Fibroblast of peridontal ligament (primary cell): Measurements from ENCODE around the gene CHN1.

Source experiments
- DNase-seq: peaks from one replicate; pipeline ENCODE4 v3.0.0-alpha.2; 2010; ENCODE audit errors: extremely low read depth

Gene CHN1

DNA sequence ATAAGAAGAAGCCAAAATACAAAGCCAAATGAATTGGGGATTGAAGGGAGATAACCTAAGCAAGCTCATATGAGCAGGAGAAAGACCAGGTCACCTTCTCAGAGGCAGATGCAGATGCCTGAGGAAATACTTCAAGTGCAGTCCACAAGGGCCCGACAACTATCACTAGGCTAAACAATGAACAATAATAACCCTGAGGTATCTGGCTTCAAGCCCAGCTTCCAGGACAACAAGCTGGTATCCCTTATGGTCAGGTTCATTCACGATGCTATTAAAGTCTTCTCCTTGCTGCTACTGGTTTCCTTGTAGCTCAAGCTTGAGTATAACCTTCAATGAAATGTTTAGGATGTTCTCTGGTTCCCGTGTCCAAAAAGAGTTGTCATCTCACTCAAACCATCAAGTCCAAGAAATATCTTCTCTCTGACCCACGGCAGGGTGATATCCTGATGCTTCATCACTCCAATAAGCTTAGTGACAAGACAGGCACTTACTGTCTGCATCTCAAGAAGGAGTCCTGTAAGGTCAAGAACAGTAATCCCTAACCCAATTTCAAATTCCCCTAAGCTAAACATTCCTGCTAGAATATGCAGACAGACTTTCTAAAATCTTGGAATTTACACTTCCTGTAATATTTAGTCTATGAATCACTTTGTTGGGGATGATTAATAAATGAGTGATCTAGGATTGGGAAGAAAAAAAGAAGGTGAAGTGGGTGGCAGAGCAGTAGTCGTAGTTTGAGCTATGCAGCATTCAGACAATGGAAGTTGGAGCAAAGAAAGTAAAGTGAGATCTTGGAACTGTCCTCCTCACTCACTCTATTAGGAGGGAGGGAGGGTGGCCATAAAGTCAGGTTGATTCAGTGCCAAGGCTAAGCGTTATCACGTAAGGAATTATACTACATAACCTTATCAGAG is 33.1 kb downstream of the CHN1 start:
- peak; percentile 33 for DNase-seq

DNA sequence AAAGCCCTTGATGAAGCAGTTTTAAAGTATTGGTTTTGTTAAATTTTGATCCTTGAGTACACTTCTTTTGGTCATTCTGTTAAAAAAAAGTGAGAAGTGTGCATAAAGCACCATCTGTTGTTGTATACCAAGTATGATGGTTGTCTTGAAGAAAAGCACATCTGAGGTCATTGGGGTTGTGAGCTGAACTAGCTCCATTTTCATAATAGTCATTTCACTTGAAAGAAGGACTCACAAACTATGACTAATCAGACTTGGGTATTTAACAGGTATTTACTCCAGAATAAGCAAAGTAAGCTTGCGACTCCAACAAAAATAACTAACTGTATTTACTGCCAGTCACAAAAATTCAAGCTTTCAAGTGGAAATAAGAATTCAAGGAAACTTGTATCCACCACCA is 35.1 kb downstream of the CHN1 start:
- DNase-seq: no peak

DNA sequence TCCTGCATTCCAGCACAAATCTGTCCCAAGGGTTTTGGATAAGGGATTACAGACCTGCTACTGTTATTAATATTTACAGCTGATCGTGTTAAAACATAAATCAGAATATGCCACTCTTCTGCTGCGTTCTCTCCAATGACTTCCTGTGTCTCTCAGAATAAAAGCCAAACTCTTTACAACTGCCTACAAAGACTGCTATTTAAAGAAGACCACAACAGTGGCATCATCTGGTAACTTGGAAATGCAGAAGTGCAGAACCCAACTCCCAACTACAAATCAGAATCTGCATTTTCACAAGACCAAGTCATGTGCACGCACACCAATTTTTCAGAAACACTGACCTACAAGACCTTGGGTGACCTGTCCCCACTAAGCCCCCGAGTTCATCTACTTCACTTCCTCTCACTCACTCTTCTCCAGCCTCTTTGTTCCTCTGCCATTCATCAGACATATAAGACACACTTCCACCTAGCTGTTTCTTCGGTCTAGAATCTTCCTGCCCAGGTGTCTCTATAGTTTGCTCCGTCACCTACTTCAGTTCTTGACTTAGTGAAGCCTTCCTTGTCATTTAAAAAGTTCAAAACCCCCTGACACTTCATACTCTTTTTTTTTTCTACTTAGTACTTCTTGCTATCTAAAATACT is 36.0 kb downstream of the CHN1 start:
- DNase-seq: no peak

DNA sequence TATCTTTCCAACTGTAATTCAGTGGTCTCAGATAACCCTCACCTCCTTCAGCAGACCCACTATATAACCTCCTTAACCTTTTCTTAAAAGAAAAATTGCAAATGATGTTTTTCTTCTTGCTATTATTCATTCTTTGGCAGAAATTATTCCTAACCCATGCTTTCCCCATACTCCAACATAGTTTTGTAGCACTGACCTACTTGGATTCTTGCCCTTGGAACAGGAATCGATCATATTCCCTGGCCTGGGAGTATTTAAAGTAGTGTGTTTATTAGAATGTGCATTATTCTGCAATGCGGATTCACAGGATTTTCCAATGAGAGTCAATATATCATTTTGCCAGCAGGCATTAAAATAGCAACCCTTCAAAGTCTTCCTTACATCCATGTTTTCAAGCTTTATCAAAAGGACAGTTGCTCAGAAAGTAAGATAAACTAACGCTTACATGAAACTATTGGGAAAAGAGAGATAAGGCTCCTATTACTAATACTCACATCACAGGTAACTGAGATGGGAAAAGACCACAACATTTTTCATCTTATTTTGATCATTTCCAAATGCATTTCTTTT is 37.4 kb downstream of the CHN1 start:
- DNase-seq: peak; percentile 72

DNA sequence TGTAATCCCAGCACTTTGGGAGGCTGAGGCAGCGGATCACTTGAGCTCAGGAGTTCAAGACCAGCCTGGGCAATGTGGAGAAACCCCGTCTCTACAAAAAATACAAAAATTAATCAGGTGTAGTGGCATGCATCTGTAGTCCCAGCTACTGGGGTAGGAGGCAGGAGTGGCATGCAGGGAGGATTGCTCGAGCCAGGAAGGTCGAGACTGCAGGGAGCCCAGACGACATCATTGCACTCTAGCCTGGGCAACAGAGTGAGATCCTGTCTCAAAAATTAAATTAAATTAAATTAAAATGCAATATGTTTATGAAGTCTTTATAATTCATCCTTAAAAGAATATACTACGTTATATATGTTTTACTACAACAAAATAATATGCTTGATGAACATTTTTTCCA is 38.1 kb downstream of the CHN1 start:
- no peak for DNase-seq

DNA sequence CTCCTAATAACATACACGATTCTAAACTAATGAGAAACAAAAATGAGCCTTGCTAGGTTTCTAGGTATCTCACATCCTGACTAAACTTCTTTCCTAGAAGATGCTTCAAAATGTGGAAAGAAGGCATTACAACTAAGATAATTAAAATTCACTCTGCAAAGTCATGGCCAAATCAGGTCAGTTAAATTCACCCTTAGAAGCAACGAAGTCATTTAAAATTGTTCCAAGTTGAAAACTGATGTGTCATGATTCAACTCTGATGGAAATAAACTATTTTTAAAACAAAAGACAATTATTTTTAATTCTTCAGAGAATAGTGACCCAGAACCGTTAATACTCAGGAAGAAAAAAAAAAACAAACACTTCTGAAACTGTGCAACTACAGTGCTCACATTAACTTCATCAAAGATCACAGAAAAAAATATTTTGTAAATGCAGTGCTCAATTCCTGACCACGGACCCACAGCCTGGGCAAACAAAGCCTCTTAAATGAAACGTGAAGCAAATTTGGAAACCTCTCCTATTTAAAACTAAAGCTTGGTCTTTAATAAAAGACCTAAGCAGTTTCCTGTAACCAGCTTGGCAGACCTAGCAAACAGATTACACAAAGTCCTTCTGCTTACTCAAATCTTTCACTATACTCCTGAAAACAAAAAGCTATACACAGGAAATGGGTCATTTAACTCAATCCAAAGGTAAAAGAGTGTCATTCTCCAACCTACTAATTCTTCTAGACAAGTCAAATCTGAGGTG is 39.0 kb downstream of the CHN1 start:
- DNase-seq: peak; percentile 57

DNA sequence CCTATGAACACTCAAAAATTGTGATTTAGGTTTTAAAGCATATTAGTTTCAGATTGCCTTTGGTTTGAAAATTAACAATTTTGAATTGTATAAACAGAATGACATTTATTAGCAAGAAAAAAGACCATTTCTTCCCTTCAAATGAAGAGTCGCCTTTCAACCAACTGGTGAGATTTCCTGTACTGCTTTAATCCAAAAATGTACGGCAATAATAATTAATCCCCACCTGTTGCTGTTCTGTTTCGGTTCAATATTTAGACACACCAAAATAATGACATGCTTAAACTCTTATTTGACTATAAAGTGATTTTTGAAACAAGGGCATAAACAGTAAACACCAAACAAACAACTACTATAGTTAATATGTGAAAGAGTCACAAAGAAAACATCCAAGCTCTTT is 39.6 kb downstream of the CHN1 start:
- DNase-seq: no peak

DNA sequence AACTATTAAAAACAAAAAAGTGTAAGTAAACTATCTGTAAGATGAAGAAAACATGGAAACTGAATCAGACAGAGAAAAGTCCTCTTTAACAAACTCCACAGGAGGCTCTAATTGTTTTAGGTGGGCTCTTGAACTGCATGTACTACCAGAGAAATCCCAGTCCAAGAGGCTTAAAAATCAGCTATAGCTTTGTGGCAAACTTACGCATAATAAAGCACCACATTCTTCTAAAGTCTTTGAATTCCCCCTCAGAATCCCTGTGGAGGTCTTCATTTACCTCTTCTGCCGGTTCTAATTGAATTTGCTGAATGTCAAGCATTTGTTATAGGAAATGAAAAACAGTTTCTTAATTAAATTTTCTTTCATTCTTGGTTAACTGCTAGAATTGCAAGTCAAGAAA is 40.8 kb downstream of the CHN1 start:
- no peak for DNase-seq

DNA sequence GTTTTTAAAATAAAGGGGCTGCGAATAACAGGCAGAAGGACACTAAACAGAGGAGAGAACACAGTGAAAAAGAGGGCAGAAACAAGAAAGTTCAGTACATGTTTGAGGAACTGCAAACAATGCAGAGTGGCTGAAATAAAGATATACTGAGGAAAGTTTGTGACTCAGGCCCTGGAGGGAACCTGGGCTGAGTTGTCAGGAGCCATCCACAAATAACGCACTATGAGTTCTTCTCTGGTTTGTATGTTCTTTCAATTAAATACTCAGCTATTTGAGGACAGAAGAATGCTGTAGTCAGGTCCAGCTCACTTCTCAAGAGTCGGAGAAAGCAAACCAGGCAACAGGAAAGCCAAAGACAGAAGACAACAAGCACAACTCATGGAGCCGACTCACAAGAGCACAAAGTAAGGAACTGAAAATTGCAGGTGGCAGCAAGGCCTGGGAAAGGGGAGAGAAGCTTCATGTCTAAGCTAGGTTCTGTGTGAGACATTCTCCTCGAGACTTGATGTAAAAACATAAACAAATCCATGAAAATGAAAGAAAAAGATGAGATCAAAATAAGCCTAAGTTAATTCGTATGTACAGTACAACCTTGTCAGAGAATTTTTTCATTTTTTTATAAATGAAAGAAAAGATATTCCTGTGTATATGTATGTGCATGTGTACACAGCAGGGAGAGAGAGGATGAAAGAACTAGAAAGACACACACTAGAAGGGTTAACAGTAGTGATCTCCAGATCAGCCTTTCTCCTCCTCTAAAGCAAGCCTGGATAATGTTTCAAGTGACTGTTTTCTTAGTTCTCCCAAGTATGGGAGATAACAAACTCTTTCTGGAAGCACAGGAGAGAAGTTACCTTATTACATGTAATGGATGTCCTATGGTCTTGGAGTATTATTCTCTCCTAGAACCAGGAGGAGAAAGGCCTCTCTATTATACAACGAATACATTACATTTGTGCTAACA is 41.5 kb downstream of the CHN1 start:
- DNase-seq: no peak

DNA sequence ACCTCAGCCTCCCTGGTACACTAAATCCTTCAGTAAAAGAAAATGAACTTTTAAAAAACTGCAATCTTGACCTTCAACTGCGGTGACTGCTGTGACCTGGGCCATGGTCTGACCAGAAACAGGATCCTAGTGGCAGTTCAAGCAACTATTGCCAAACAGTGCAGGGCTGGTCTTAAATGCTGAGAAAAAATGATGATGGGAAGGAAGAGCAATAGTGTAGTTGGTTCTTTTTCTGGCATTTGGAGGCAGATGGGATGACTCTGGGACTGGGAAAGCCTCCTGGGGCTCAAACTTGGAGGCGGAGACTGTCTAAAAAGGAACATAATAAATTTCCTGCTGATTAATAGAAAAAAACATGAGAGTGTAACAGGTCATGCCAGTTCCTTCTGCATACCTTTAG is 45.4 kb downstream of the CHN1 start:
- DNase-seq: no peak

DNA sequence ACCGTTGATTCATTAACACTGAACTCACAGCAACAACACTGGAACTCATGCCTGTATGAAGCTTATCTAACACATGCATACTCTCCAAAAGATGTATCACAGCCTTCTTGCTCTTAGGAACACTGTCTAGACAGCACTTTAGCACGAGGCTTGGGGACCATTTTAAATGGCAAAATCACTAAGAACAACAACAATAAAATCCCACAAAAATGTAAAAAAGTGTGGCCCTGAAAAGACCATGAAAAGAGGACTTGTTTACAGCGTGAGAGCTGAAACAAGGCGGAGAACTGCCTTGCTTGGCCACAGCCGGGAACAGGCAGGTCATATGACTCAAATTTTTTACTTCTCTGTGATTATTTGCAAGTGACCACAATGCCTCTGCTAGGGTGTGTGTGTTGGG is 48.1 kb downstream of the CHN1 start:
- DNase-seq: no peak

DNA sequence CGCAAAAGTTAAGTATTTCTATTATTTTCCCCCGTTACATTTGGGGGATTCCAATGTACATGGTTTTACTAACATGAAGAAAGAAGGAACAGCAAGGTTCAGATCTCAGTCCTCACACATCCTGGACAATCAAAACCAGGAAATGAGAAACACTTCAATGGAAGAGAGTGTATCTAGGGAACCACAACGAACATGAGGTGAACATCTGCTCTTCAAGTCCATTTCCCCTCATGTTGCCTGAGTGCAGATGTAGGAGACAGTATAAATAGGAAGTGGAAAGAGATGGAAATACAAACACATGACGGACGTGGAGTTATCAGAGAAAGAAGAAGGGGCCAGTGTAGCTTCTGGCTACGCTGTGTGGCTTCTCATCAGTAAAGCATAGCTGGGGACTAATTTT is 52.6 kb downstream of the CHN1 start:
- DNase-seq: no peak

DNA sequence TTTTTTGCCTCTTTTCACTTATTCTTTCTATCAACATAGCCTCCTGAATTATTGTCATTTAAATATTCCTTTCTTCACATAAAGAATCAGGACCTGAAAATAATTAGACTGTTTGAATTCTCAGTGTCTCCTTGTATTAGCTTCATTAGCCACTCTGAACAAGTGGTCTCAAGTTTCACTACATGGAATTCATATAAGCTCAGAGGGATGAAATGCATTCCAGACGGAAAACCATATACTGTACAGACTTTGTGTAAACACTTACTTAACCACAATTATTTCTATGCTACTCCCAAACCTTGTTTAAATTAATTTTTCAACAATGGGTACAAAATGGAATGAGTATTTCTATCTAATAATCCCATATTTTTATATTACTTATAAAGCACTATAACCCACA is 53.4 kb downstream of the CHN1 start:
- DNase-seq: peak; percentile 83

DNA sequence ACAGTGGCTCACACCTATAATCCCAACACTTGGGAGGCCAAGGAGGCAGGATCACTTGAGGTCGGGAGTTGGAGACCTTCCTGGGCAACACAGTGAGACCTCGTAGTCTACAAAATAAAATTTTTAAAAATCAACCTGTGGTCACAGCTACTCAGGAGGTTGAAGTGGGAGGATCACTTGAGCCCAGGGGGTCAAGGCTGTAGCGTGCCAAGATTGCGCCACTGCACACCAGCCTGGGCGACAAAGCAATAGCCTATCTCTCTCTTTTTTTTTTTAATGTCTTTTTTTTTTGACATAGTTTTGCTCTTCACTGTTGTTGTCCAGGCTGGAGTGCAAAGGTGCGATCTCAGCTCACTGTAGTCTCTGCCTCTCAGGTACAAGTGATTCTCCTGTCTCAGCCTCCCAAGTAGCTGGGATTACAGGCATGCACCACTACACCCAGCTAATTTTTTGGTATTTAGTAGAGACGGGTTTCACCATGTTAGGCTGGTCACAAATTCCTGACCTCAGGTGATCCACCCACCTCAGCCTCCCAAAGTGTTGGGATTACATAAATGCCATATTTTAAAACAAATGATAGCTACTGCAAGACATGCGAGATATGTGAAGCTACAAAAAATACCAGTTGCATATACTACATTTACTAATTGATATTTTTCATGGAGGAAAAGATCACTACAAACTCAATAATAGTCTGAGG is 55.0 kb downstream of the CHN1 start:
- no peak for DNase-seq

DNA sequence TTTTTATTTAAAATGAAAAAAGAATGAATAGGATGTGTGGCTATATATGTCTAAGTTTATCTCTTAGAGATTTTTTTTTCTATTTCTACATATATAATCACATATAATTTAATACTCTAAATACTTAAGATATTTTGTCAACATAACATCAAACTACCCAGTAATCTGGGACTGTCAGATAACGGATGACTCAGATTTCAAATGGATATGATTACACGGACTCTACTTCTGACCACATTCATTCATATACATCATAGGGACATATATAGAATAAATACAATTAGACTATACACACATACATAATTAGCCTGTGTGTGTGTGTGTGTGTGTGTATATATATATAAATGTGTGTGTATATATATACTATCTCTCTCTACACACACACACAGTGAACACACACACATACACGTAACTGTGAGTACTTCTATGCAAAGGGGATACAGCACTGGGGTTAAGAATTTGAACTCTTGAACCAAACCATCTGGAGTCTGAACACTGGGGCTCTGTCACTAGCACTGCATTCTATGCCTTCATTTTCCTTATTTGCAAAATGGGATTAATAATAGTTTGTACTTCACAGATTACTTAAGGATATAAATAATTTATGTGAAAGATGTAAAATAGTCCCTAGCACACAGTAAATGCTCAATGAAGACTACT is 59.5 kb downstream of the CHN1 start:
- DNase-seq: no peak

DNA sequence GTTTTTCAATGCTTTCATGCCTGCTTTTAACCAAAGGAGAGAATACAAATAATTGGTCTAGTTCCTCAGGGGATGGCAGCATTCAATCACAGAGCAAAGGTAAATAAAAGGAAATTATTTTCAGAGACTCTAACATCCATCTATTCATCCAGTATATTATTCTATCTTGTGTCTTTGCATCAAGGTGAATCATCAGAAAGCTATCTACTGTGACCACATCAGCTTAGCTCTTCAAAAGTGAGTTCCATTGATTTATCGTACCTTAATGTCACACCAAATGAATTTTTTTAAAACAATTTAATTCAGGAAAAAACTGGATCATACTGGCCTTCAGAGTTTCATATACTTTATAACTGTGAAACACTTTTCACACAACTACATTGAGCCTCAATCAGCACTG is 66.1 kb downstream of the CHN1 start:
- peak; percentile 49 for DNase-seq

DNA sequence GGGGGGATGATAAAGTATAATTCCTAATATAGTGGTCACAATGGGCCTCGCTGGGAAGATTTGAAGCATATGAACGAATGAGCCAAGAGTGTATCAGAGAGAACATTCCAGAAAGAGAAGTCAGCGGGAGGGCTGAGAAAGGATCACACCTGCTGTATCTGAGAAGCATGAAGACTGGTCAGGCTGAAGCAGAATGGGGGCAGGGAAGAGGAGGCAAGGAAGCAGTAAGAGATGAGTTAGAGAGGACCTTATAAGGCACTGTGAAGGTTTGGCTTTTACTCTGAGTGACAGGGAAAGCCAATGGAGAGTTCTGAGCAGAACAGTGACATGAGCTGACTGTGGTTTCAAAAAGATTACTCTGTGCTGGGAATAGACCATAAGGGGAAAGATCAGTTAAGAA is 73.5 kb downstream of the CHN1 start:
- DNase-seq: no peak

DNA sequence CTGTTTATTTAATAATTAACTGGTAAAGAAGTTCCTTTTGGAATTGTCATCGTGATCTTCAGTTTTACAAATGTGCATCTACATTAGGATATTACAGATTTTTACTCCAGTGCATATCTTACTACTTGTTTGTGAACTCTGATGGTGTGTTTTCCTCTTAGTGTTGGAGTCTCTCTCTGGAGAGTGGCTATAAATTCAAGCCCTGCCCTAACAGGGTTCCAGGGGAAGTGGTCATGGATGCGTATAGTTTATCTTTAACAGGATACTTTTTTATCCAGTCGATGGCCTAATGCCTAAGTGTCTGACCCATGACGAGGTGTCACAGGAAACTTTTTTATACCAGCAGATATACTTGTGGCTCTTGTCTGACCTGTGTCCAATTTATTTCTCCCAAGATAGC is 75.4 kb downstream of the CHN1 start:
- DNase-seq: no peak

DNA sequence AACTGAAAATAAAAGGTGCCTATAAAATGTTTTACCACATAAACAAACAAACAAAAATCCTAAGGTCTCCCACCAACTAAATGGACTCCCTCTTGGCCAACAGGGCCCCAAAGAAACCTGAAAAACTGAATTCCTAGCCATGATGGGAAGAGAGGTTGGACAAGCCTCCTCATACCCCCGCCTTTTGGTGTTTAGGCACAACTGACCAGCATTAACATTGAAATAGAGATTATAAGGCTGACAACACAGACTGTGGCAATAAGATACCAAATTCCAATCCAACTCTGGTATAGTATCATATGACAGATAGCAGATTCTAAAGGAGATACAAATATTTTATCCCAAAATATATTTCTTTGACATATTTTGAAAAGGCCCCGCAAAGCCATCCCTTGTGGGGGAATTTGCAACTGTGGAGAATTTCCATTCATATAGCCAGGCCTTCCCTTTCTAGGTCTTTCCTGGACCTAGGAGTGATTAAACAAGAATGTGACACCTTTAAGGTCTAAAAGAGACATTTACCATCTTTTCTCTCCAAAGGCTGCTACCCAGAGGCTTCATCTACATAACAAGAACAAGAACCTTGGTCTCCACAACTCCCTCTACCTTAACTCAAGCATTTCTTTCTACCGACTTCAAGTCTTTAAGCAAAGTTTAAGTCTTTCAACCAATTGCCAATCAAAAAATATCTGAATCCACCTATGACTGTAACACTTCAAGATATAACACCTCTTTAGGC is 80.0 kb downstream of the CHN1 start:
- no peak for DNase-seq
